ENCODE measurements around the gene RPLP1.

RPLP1 gene

DNA sequence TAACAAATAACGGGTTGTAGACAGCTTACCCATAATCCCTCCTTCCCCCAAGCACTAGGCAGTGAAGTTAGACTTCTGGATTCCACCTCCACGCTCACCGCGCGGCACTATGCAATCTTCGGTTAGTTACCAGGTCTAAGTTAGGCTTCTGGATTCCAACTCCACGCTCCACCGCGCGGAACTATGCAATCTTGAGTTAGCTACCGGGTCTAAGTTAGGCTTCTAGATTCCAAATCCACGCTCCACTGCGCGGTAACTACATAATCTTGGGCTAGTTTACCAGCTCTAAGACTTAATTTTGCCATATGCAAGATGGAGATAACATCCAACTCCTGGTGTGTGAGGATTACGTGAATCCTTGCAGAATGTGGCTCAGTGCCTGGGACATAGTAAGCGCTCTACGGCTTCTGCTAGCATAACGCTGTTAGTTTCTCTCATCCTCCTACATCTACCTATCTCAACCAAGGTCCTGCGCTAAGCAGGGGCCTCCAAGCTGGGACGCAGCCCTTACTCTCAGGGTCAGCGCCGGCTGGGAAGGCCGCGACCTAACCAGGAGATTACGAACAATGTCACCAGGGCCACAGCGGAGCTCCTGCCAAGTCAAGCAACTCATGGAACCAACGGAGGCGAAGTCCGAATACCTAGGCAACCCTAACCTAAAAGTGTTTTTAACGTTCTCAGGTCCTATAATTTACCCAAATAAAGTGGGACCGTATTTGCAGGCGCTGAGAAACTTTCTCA, 497 bp upstream of the RPLP1 start:
- peak overlapping the region; percentile 78 for H3K4me3 ChIP-seq (ENCODE audit: low read depth, low read length)
- TF ChIP-seq, protein P1, sequence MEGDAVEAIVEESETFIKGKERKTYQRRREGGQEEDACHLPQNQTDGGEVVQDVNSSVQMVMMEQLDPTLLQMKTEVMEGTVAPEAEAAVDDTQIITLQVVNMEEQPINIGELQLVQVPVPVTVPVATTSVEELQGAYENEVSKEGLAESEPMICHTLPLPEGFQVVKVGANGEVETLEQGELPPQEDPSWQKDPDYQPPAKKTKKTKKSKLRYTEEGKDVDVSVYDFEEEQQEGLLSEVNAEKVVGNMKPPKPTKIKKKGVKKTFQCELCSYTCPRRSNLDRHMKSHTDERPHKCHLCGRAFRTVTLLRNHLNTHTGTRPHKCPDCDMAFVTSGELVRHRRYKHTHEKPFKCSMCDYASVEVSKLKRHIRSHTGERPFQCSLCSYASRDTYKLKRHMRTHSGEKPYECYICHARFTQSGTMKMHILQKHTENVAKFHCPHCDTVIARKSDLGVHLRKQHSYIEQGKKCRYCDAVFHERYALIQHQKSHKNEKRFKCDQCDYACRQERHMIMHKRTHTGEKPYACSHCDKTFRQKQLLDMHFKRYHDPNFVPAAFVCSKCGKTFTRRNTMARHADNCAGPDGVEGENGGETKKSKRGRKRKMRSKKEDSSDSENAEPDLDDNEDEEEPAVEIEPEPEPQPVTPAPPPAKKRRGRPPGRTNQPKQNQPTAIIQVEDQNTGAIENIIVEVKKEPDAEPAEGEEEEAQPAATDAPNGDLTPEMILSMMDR (IDR thresholded peaks at IDR 0.05; ENCODE audit: low read depth, low read length), result no peak

DNA sequence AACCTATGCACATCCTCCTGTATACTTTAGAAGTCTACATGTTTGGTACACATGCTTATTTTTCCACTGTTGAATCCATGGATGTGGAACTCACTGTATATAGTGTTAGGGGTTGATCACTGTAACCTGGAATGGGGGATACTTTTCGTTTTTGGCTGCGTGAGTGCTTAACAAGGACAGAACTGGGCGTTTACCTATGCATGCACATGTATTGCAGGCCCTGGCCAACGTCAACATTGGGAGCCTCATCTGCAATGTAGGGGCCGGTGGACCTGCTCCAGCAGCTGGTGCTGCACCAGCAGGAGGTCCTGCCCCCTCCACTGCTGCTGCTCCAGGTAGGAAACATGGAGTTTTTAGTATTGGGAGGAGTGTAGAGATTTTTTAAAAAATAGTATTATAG, 2.3 kb downstream of the RPLP1 start:
- peak overlapping the region; percentile 78 for H3K4me3 ChIP-seq (ENCODE audit: low read depth, low read length)
- TF ChIP-seq, protein P1 (IDR thresholded peaks at IDR 0.05; ENCODE audit: low read depth, low read length), result no peak

DNA sequence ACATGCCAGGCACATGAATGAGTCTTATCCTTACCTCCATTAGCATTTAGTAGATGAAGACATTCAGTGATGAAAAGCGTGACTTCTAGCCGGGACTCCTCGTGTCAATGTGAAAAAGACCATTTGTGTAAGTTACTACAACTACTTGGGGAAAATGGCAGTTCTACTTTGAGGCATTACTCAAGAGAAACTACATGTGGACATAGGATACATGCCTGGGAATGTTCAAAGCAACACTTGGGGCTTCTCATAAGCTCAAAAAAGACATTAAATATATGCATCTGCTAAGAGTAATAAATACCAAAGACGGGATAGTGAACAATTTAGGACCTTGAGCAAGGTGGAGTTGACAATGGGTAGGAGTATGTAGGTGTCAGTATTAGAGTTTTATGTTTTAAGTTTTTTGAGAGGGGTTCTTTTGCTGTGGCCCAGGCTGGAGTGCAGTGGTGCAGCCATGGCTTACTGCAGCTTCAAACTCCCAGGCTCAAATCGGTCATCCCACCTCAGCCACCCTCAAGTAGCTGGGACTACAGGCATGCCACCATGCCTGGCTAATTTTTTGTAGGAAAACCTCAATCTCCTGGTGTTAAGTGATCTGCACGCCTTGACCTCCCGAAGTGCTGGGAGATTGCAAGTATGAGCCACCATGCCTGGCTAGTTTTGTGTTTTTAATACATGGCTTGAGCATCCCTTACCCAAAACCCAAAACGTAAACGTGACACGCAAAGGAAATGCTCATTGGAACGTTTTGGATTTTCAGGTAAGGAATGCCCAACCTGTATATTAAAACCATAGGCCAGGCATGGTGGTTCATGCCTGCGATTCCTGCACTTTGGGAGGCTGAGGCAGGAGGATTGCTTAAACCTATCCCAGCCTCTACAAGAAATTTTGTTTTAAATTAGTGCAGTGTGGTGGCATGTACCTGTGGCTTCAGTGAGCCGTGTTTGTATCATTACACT, 3.9 kb downstream of the RPLP1 start:
- TF ChIP-seq, protein P1 (IDR thresholded peaks at IDR 0.05; ENCODE audit: low read depth, low read length), result no peak
- no peak overlapping the region for H3K4me3 ChIP-seq (ENCODE audit: low read depth, low read length)

DNA sequence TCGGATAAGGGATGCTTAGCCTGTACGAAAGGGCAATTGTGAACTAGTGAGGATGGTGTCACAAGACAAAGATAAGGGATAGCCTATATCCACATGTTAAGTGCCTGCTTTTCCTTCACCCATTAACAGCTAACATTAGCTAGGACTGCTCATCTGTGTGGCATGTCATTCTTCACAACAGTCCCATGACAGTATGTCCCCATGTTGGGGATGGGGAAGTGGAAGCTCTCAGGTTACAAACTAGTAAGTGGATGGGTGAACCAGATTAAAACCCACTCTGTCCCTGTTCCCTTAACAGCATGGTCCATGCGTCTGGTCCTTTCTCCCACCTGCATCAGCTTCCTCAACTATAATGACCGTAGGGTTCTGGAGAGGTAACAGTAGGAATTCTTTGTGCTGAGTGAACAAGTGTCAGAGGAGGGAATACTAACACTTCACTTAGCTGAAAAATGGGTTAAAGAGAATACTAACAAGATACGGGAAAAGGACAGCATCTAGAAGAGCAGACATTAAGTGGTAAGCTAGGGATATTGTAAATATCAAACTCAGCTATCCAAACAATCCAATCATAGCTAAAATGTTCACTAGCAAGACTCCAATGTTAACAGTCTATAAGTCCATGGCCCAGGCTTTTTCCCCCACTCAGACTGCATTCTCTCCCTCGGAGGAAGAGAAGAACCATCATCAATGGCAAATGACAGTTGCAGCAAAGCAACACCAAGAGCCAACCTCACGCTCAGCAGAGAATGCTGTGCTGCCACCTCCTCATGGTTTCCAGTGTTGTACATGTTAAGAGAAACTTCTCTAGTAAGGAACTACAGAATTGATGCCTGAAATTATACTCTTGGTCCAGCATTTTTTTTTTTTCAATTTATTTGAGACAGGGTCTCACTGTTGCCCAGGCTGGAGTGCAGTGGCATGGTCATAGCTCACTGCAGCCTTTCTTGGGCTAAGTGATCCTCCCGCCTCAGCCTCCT, 5.0 kb downstream of the RPLP1 start:
- TF ChIP-seq, protein P1 (IDR thresholded peaks at IDR 0.05; ENCODE audit: low read depth, low read length), result no peak
- no peak overlapping the region for H3K4me3 ChIP-seq (ENCODE audit: low read depth, low read length)

DNA sequence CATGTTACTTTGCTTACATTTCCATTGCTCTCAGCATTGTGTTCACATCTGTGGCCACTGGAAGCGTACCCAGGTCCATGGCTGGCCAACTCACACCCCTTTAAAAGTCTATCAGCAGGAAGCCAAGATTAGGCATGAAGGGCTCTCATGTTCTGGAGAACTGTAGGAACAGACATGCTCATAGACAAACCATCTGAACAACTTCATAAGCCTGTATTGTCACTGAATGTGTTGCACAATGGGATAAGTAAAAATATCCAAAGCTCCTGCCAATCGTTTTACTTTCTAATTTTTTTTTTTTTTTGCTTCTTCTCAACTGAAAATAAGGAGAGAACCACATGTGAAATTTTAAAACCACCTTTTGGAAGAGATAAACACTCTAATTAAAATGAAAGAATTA, 6.4 kb downstream of the RPLP1 start:
- no peak overlapping the region for H3K4me3 ChIP-seq (ENCODE audit: low read depth, low read length)
- TF ChIP-seq, protein P1 (IDR thresholded peaks at IDR 0.05; ENCODE audit: low read depth, low read length), result no peak

DNA sequence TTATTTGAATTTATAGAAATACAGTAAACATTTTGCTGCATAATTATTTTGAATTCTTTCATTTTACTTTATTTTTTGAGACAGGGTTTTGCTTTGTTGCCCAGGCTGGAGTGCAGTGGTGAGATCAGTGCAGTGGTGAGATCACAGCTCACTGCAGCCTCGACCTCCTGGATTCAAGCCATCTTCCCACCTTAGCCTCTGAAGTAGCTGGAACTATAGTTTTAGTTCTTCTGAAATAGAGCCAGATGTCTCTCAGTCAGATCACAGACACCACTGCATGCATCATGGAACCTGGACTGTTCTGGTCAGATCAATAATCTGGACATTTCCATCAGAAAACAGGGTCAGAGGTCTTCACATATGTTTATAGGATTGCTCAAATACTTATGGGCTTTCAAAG, 7.9 kb downstream of the RPLP1 start:
- TF ChIP-seq, protein P1 (IDR thresholded peaks at IDR 0.05; ENCODE audit: low read depth, low read length), result no peak
- no peak overlapping the region for H3K4me3 ChIP-seq (ENCODE audit: low read depth, low read length)

Data from WI38 (cell line).